Neutrophil (primary cell): ENCODE results near the gene ELMO2.

Source experiments
- H3K27ac ChIP-seq: fragments of 200-600 bp; sonication (generic); 2 replicates; pipeline ENCODE4 v1.5.1; 2016; ENCODE audit warnings: mild to moderate bottlenecking, moderate library complexity
- H3K27me3 ChIP-seq: fragments of 200-600 bp; sonication (generic); 2 replicates; pipeline ENCODE4 v1.6.0; 2016; ENCODE audit warnings: mild to moderate bottlenecking
- H3K36me3 ChIP-seq: fragments of 200-600 bp; sonication (generic); 2 replicates; pipeline ENCODE4 v1.5.1; 2017
- H3K4me1 ChIP-seq, 2 experiments: fragments of 200-600 bp in 1 of 2; sonication (generic) in 1 of 2; 1 replicate in 1 of 2; 2 replicates in 1 of 2; pipeline versions ENCODE4 v1.5.1 to v1.6.1; 2013 to 2016; ENCODE audit warnings: low read depth in 1 of 2, low read length in 1 of 2, mild to moderate bottlenecking in 1 of 2, moderate library complexity in 1 of 2; ENCODE audit not compliant: control insufficient read depth in 1 of 2, insufficient read depth in 1 of 2
- H3K4me3 ChIP-seq, 2 experiments: fragments of 200-600 bp in 1 of 2; sonication (generic) in 1 of 2; 1 replicate in 1 of 2; 2 replicates in 1 of 2; pipeline ENCODE4 v1.5.1; 2013 to 2016; ENCODE audit warnings: low read depth in 1 of 2, low read length in 1 of 2, mild to moderate bottlenecking in 1 of 2, moderate library complexity in 1 of 2
- H3K9me3 ChIP-seq: fragments of 200-600 bp; sonication (generic); 2 replicates; pipeline ENCODE4 v1.5.1; 2016
- CTCF ChIP-seq: fragments of 200-600 bp; sonication (generic); IDR thresholded peaks from 2 replicates; pipeline ENCODE4 v1.5.1; 2016; ENCODE audit warnings: antibody characterized with exemption

Gene ELMO2

GRCh38 chr20:46343975-46344357 lies 62.4 kb downstream of the ELMO2 start:
- Histone ChIP-seq H3K27ac (no peak overlapping the region), H3K4me1 (peaks cover 14 to 16% of the 10 kb centered on the region in 2 experiments), H3K36me3 (peaks cover 41% of the 10 kb centered on the region), H3K9me3 (no peaks in the 10 kb centered on the region), H3K4me3 (no peak overlapping the region), H3K27me3 (peaks cover 56% of the 10 kb centered on the region)
- TF ChIP-seq CTCF = no peak

- no peak overlapping the region for H3K27ac ChIP-seq
- peaks cover 62% of the 10 kb centered on the region for H3K27me3 ChIP-seq
- H3K36me3 ChIP-seq = peaks cover 36% of the 10 kb centered on the region
- no peak overlapping the region for H3K4me3 ChIP-seq
- TF ChIP-seq CTCF = no peak
- H3K4me1 ChIP-seq = peaks cover 14 to 16% of the 10 kb centered on the region in 2 experiments
- no peaks in the 10 kb centered on the region for H3K9me3 ChIP-seq
Measured at GRCh38 chr20:46343348-46343974, 63.0 kb downstream of the ELMO2 start.

GRCh38 chr20:46342451-46343347 lies 63.7 kb downstream of the ELMO2 start:
- TF ChIP-seq CTCF = no peak
- no peaks in the 10 kb centered on the region for H3K9me3 ChIP-seq
- peaks cover 64% of the 10 kb centered on the region for H3K27me3 ChIP-seq
- no peak overlapping the region for H3K27ac ChIP-seq
- H3K4me1 ChIP-seq = peaks cover 14 to 16% of the 10 kb centered on the region in 2 experiments
- peaks cover 28% of the 10 kb centered on the region for H3K36me3 ChIP-seq
- H3K4me3 ChIP-seq = no peak overlapping the region

GRCh38 chr20:46342010-46342378 lies 64.4 kb downstream of the ELMO2 start:
- Histone ChIP-seq H3K9me3 (no peaks in the 10 kb centered on the region), H3K27ac (no peak overlapping the region), H3K4me3 (no peak overlapping the region), H3K36me3 (peaks cover 21% of the 10 kb centered on the region), H3K4me1 (peaks cover 14 to 16% of the 10 kb centered on the region in 2 experiments), H3K27me3 (peaks cover 69% of the 10 kb centered on the region)
- no peak for TF ChIP-seq CTCF

GRCh38 chr20:46341074-46342009 lies 65.1 kb downstream of the ELMO2 start:
- H3K9me3 ChIP-seq = no peaks in the 10 kb centered on the region
- H3K27ac ChIP-seq = no peak overlapping the region
- H3K4me3 ChIP-seq = no peak overlapping the region
- H3K36me3 ChIP-seq = peaks cover 15% of the 10 kb centered on the region
- no peak for TF ChIP-seq CTCF
- H3K27me3 ChIP-seq = peaks cover 75% of the 10 kb centered on the region
- H3K4me1 ChIP-seq = peaks cover 14 to 16% of the 10 kb centered on the region in 2 experiments
